Measurements from ENCODE around the gene MRPS26.
"Not testable (repeated sequence)": the region's sequence is repeated elsewhere in the genome, so short reads cannot be mapped to it uniquely, and the experiment has no call there.

MRPS26 gene

GRCh38 chr20:3072530-3073250 is 26.8 kb downstream of the MRPS26 start:
- no peak for DNase-seq
- no peak for TF ChIP-seq CTCF (IDR thresholded peaks at IDR 0.05)
- H3K36me3 ChIP-seq = no peaks in the 10 kb centered on the region
- peaks cover 0 to 54% of the 10 kb centered on the region in 2 donors for H3K27me3 ChIP-seq
- H3K27ac ChIP-seq = no peak overlapping the region
- no peaks in the 10 kb centered on the region for H3K9me3 ChIP-seq
- peaks cover 5 to 12% (median 9%) of the 10 kb centered on the region in 4 donors for H3K4me1 ChIP-seq
- intact Hi-C loops (cut with DNase I; ENCODE audit: low total_unique reads) = no loop called here
- H3K4me3 ChIP-seq = peak overlapping the region in 1 of 2 donors; percentile 52

GRCh38 chr20:3073251-3073643 is 27.4 kb downstream of the MRPS26 start:
- DNase-seq; intact Hi-C loops (cut with DNase I; ENCODE audit: low total_unique reads); H3K9me3 ChIP-seq; H3K4me3 ChIP-seq; H3K27ac ChIP-seq; H3K36me3 ChIP-seq: not testable (repeated sequence)
- Histone ChIP-seq H3K27me3 (peaks cover 0 to 54% of the 10 kb centered on the region in 2 donors), H3K4me1 (peaks cover 5 to 12% (median 9%) of the 10 kb centered on the region in 4 donors)

GRCh38 chr20:3074812-3075211 is 29.0 kb downstream of the MRPS26 start:
- Histone ChIP-seq H3K4me3 (no peak overlapping the region), H3K27ac (no peak overlapping the region), H3K9me3 (no peaks in the 10 kb centered on the region), H3K36me3 (no peaks in the 10 kb centered on the region), H3K27me3 (peaks cover 0 to 57% of the 10 kb centered on the region in 2 donors), H3K4me1 (peaks cover 5 to 12% (median 9%) of the 10 kb centered on the region in 4 donors)
- intact Hi-C loops (cut with DNase I; ENCODE audit: low total_unique reads) = no loop called here
- DNase-seq = no peak
- TF ChIP-seq CTCF (IDR thresholded peaks at IDR 0.05) = no peak

- H3K4me3 ChIP-seq; H3K36me3 ChIP-seq; H3K27ac ChIP-seq; intact Hi-C loops (cut with DNase I; ENCODE audit: low total_unique reads); H3K9me3 ChIP-seq; DNase-seq: not testable (repeated sequence)
- H3K27me3 ChIP-seq = peaks cover 0 to 56% of the 10 kb centered on the region in 2 donors
- H3K4me1 ChIP-seq = peaks cover 5 to 12% (median 9%) of the 10 kb centered on the region in 4 donors
Measured at GRCh38 chr20:3075315-3075714, 29.5 kb downstream of the MRPS26 start.

- Histone ChIP-seq H3K9me3 (no peaks in the 10 kb centered on the region), H3K4me3 (no peak overlapping the region), H3K4me1 (peaks cover 0 to 14% (median 9%) of the 10 kb centered on the region in 4 donors), H3K27me3 (peaks cover 0 to 56% of the 10 kb centered on the region in 2 donors), H3K27ac (no peak overlapping the region), H3K36me3 (no peaks in the 10 kb centered on the region)
- TF ChIP-seq CTCF (IDR thresholded peaks at IDR 0.05) = no peak
- DNase-seq = no peak
- intact Hi-C loops (cut with DNase I; ENCODE audit: low total_unique reads) = no loop called here
Measured at GRCh38 chr20:3077618-3078134, 31.8 kb downstream of the MRPS26 start.

- Histone ChIP-seq H3K36me3 (no peaks in the 10 kb centered on the region), H3K4me1 (peaks cover 0 to 22% (median 16%) of the 10 kb centered on the region in 4 donors), H3K9me3 (no peaks in the 10 kb centered on the region), H3K27ac (no peak overlapping the region), H3K4me3 (no peak overlapping the region), H3K27me3 (peaks cover 0 to 68% of the 10 kb centered on the region in 2 donors)
- peak in 1 of 2 donors; percentile 27 for DNase-seq
- intact Hi-C loops (cut with DNase I; ENCODE audit: low total_unique reads) = no loop called here
- no peak for TF ChIP-seq CTCF (IDR thresholded peaks at IDR 0.05)
Measured at GRCh38 chr20:3080939-3081388, 35.1 kb downstream of the MRPS26 start.

All from tibial artery (tissue), 4 donors.